Measurements from ENCODE around the gene SMLR1. TPM values are rescaled to one million over a fixed set of nuclear protein-coding genes. Genes with fewer than 3 reads are reported as not detected.

The SMLR1 gene
- total and polyA plus RNA-seq, 9 of the 15 experiments (the other 6 are each of a cell fraction or from before 2014, with no cell fraction given): not detected

- WGBS (ENCODE audit: insufficient coverage, low coverage, missing lambda C conversion rate): no CpG with 5 or more reads among the region's 1 CpG
- H4K20me1 ChIP-seq (replicated peaks; ENCODE audit: control insufficient read depth, insufficient read depth, low read length): no peaks in the 10 kb centered on the region
- no peaks in the 10 kb centered on the region for H3K9me1 ChIP-seq (ENCODE audit: control insufficient read depth, insufficient read depth, low read length)
- H3K36me3 ChIP-seq (ENCODE audit: control insufficient read depth, insufficient read depth, low read length): no peaks in the 10 kb centered on the region
- intact Hi-C loops (cut with micrococcal nuclease): no loop called here
- DNase-seq (ENCODE audit: extremely low read depth in 1 of 4, low spot score in 3 of 4): no peak
- POLR2A ChIA-PET: no interaction called here
- no peaks in the 10 kb centered on the region for H3K4me1 ChIP-seq (replicated peaks in 1 of 2; ENCODE audit: control insufficient read depth in 2 of 2, insufficient read depth in 2 of 2, low read length in 2 of 2)
- no peak for FAIRE-seq
- H3K4me2 ChIP-seq (ENCODE audit: insufficient read depth, low read length): no peak overlapping the region
- H3K27ac ChIP-seq (ENCODE audit: extremely low read depth, low read depth, low read length): no peak overlapping the region
- H3K9me3 ChIP-seq (replicated peaks; ENCODE audit: control insufficient read depth, insufficient read depth, low read depth, low read length): no peaks in the 10 kb centered on the region
- H2AFZ ChIP-seq (ENCODE audit: low read depth, low read length): no peak overlapping the region
- no peaks in the 10 kb centered on the region for H3K27me3 ChIP-seq (ENCODE audit: control insufficient read depth in 2 of 2, insufficient read depth in 2 of 2, low read length in 2 of 2)
- no peak overlapping the region for H3K4me3 ChIP-seq
- no peaks in the 10 kb centered on the region for H3K79me2 ChIP-seq (ENCODE audit: control insufficient read depth, insufficient read depth, low read length)
- CTCF ChIA-PET (ENCODE audit: low intra/inter-chr PET ratio): no interaction called here
- in situ Hi-C loops (cut with MboI): no loop called here
- no peak overlapping the region for H3K9ac ChIP-seq (ENCODE audit: insufficient read depth in 1 of 2, low read depth in 2 of 2, low read length in 2 of 2)
- ATAC-seq: no peak
- no TSS peak for BruUV-seq (replicated peaks)
- TF ChIP-seq, protein P1, sequence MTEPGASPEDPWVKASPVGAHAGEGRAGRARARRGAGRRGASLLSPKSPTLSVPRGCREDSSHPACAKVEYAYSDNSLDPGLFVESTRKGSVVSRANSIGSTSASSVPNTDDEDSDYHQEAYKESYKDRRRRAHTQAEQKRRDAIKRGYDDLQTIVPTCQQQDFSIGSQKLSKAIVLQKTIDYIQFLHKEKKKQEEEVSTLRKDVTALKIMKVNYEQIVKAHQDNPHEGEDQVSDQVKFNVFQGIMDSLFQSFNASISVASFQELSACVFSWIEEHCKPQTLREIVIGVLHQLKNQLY (CRISPR knock-in tag; conservative IDR thresholded peaks at IDR 0.05): no peak
- TF ChIP-seq, protein P2, sequence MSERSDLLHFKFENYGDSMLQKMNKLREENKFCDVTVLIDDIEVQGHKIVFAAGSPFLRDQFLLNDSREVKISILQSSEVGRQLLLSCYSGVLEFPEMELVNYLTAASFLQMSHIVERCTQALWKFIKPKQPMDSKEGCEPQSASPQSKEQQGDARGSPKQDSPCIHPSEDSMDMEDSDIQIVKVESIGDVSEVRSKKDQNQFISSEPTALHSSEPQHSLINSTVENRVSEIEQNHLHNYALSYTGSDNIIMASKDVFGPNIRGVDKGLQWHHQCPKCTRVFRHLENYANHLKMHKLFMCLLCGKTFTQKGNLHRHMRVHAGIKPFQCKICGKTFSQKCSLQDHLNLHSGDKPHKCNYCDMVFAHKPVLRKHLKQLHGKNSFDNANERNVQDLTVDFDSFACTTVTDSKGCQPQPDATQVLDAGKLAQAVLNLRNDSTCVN (CRISPR knock-in tag; IDR thresholded peaks at IDR 0.05): no peak
- TF ChIP-seq PML (IDR thresholded peaks at IDR 0.05; ENCODE audit: low read length): no peak
- TF ChIP-seq SRF (CRISPR knock-in tag; IDR thresholded peaks at IDR 0.05): no peak
- TF ChIP-seq, protein P3, sequence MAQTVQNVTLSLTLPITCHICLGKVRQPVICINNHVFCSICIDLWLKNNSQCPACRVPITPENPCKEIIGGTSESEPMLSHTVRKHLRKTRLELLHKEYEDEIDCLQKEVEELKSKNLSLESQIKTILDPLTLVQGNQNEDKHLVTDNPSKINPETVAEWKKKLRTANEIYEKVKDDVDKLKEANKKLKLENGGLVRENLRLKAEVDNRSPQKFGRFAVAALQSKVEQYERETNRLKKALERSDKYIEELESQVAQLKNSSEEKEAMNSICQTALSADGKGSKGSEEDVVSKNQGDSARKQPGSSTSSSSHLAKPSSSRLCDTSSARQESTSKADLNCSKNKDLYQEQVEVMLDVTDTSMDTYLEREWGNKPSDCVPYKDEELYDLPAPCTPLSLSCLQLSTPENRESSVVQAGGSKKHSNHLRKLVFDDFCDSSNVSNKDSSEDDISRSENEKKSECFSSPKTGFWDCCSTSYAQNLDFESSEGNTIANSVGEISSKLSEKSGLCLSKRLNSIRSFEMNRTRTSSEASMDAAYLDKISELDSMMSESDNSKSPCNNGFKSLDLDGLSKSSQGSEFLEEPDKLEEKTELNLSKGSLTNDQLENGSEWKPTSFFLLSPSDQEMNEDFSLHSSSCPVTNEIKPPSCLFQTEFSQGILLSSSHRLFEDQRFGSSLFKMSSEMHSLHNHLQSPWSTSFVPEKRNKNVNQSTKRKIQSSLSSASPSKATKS (CRISPR knock-in tag; IDR thresholded peaks at IDR 0.05): no peak
- no peak for TF ChIP-seq ZNF184 (CRISPR knock-in tag; IDR thresholded peaks at IDR 0.05)
- TF ChIP-seq ILF3 (IDR thresholded peaks at IDR 0.05; ENCODE audit: borderline replicate concordance): no peak
- no peak for TF ChIP-seq CHD2 (IDR thresholded peaks at IDR 0.05; ENCODE audit: low read depth, low read length)
- TF ChIP-seq ZNF124 (CRISPR knock-in tag; IDR thresholded peaks at IDR 0.05): no peak
- TF ChIP-seq ZBTB2 (IDR thresholded peaks at IDR 0.05): no peak
- TF ChIP-seq, protein P4, sequence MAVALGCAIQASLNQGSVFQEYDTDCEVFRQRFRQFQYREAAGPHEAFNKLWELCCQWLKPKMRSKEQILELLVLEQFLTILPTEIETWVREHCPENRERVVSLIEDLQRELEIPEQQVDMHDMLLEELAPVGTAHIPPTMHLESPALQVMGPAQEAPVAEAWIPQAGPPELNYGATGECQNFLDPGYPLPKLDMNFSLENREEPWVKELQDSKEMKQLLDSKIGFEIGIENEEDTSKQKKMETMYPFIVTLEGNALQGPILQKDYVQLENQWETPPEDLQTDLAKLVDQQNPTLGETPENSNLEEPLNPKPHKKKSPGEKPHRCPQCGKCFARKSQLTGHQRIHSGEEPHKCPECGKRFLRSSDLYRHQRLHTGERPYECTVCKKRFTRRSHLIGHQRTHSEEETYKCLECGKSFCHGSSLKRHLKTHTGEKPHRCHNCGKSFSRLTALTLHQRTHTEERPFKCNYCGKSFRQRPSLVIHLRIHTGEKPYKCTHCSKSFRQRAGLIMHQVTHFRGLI (CRISPR knock-in tag; IDR thresholded peaks at IDR 0.05): no peak
- TF ChIP-seq PPARD (CRISPR knock-in tag; IDR thresholded peaks at IDR 0.05): no peak
- TF ChIP-seq GTF2E2 (tag; IDR thresholded peaks at IDR 0.05): no peak
- TF ChIP-seq ESRRB (CRISPR knock-in tag; IDR thresholded peaks at IDR 0.05; ENCODE audit: borderline replicate concordance): no peak
- TF ChIP-seq NONO (IDR thresholded peaks at IDR 0.05; ENCODE audit: low read depth in 2 of 2, low read length in 1 of 2): no peak
- TF ChIP-seq PRMT5 (CRISPR knock-in tag; IDR thresholded peaks at IDR 0.05): no peak
Measured at GRCh38 chr6:130794010-130794697, 33.1 kb upstream of the SMLR1 start.

All from K562 (cell line).